PFSK-1 (cell line): ENCODE data around the gene TOLLIP.

ENCODE experiments used
- POLR2AphosphoS5 ChIP-seq: IDR thresholded peaks from 2 replicates; pipeline ENCODE4 v1.6.1; 2012; ENCODE audit warnings: low read depth, mild to moderate bottlenecking, control low read depth, low read length, moderate library complexity
- TF ChIP-seq, protein P1 (sequence below), 2 experiments: IDR thresholded peaks; 2 replicates each; pipeline versions ENCODE4 v1.6.1 to v1.8.0; 2011 to 2012; ENCODE audit warnings: low read depth in 2 of 2, low read length in 2 of 2, control low read depth in 1 of 2, inconsistent platforms in 1 of 2, mild to moderate bottlenecking in 1 of 2, moderate library complexity in 1 of 2; ENCODE audit not compliant: insufficient read depth in 1 of 2

DNA sequence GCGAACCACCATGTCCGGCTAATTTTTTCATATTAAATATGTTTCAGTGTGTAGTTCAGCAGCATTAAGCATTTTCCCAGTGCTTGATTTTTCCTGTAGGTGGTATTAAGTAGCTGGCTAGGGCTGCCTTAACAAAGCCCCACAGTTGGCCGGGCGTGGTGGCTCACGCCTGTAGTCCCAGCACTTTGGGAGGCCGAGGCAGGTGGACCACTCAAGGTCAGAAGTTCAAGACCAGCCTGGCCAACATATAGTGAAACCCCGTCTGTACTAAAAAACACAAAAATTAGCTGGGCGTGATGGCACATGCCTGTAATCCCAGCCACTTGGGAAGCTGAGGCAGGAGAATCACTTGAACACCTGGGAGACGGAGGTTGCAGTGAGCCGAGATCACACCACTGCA lies 33.5 kb upstream of the TOLLIP start:
- TF ChIP-seq POLR2AphosphoS5: no peak
- TF ChIP-seq, protein P1, sequence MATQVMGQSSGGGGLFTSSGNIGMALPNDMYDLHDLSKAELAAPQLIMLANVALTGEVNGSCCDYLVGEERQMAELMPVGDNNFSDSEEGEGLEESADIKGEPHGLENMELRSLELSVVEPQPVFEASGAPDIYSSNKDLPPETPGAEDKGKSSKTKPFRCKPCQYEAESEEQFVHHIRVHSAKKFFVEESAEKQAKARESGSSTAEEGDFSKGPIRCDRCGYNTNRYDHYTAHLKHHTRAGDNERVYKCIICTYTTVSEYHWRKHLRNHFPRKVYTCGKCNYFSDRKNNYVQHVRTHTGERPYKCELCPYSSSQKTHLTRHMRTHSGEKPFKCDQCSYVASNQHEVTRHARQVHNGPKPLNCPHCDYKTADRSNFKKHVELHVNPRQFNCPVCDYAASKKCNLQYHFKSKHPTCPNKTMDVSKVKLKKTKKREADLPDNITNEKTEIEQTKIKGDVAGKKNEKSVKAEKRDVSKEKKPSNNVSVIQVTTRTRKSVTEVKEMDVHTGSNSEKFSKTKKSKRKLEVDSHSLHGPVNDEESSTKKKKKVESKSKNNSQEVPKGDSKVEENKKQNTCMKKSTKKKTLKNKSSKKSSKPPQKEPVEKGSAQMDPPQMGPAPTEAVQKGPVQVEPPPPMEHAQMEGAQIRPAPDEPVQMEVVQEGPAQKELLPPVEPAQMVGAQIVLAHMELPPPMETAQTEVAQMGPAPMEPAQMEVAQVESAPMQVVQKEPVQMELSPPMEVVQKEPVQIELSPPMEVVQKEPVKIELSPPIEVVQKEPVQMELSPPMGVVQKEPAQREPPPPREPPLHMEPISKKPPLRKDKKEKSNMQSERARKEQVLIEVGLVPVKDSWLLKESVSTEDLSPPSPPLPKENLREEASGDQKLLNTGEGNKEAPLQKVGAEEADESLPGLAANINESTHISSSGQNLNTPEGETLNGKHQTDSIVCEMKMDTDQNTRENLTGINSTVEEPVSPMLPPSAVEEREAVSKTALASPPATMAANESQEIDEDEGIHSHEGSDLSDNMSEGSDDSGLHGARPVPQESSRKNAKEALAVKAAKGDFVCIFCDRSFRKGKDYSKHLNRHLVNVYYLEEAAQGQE (IDR thresholded peaks at IDR 0.05; ENCODE audit: insufficient read depth in 1 of 2, low read depth in 2 of 2, low read length in 2 of 2): no peak
